Measurements from ENCODE around the gene MTCL1.

The MTCL1 gene

DNA sequence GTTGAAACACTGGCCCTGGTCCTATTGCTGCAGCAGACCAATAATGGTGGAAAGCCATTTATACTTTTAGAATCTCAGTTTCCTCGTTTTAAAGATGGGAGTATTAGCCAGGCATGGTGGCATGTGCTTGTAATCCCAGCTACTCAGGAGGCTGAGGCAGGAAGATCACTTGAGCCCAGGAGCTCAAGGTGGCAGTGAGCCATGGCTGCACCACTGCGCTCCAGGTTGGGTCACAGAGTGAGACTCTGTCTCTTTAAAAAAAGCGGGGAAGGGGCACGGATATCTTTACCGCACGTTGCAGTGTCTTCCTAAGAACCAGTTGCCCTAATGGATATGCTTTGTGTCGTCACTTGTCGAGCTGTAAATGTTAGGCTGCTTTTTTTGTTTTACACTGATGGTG lies 8.3 kb downstream of the MTCL1 start:
- Mint-ChIP-seq H3K4me3 (no peak overlapping the region), H3K27ac (no peak overlapping the region), H3K27me3 (peaks cover 2% of the 10 kb centered on the region), H3K4me1 (no peaks in the 10 kb centered on the region), H3K36me3 (peaks cover 1% of the 10 kb centered on the region), H3K9me3 (peaks cover 1% of the 10 kb centered on the region)
- ATAC-seq (ENCODE audit: low read depth): no peak
- DNase-seq (ENCODE audit: low spot score in 2 of 2): no peak

GRCh38 chr18:8715599-8715998 lies 10.2 kb downstream of the MTCL1 start:
- DNase-seq (ENCODE audit: low spot score in 2 of 2) (no peak), ATAC-seq (ENCODE audit: low read depth) (no peak)
- H3K36me3 Mint-ChIP-seq: peaks cover under 1% of the 10 kb centered on the region
- H3K4me3 Mint-ChIP-seq: no peak overlapping the region
- peaks cover under 1% of the 10 kb centered on the region for H3K27me3 Mint-ChIP-seq
- no peaks in the 10 kb centered on the region for H3K4me1 Mint-ChIP-seq
- H3K27ac Mint-ChIP-seq: no peak overlapping the region
- peaks cover under 1% of the 10 kb centered on the region for H3K9me3 Mint-ChIP-seq

DNA sequence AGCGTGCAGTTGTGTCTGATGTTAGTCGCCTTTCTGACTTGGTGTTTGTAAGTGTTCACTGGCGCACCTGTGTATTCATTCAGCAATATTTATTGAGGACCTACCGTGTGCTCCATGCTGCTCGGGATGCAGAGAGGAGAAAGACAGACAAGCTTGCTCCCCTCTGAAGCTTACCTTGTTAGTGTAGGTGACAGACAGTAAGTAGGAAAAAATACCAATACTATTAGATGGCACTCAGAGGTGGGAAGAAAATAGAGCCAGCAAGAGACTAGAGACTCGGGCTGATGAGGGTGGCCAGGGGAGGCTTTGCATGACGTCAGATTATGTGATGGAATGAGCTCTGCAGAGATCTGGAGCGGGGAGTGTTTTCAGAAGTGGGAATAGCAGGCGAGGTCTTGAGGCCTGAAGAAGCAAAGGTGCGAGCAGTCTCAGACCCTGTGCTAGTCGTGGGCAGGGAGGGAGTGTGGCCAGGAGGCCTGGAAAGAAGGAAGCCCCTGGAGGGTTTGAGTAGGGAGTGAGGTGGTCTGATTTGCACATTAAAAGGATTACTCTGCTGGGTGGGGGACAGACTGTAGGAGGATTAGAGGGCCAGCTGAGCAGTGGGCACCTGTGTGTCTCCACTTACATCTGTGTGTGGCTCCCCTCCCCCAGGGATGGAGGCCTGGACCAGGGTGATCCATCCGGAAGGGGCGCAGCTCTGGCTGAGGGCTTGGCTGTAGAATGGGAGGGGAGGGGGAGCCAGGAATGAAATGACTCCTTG lies 11.8 kb downstream of the MTCL1 start:
- Mint-ChIP-seq H3K4me1 (peaks cover 3% of the 10 kb centered on the region), H3K9me3 (no peaks in the 10 kb centered on the region), H3K27ac (no peak overlapping the region), H3K4me3 (no peak overlapping the region), H3K36me3 (no peaks in the 10 kb centered on the region), H3K27me3 (no peaks in the 10 kb centered on the region)
- no peak for DNase-seq (ENCODE audit: low spot score in 2 of 2)
- ATAC-seq (ENCODE audit: low read depth): no peak

GRCh38 chr18:8718401-8718913 lies 13.1 kb downstream of the MTCL1 start:
- H3K4me3 Mint-ChIP-seq: no peak overlapping the region
- no peak overlapping the region for H3K27ac Mint-ChIP-seq
- no peaks in the 10 kb centered on the region for H3K27me3 Mint-ChIP-seq
- H3K9me3 Mint-ChIP-seq: no peaks in the 10 kb centered on the region
- H3K4me1 Mint-ChIP-seq: peaks cover 3% of the 10 kb centered on the region
- no peaks in the 10 kb centered on the region for H3K36me3 Mint-ChIP-seq
- ATAC-seq (ENCODE audit: low read depth) (no peak), DNase-seq (ENCODE audit: low spot score in 2 of 2) (no peak)

- DNase-seq (ENCODE audit: low spot score in 2 of 2) (no peak), ATAC-seq (ENCODE audit: low read depth) (no peak)
- H3K9me3 Mint-ChIP-seq: no peaks in the 10 kb centered on the region
- H3K4me3 Mint-ChIP-seq: no peak overlapping the region
- H3K36me3 Mint-ChIP-seq: no peaks in the 10 kb centered on the region
- no peak overlapping the region for H3K27ac Mint-ChIP-seq
- H3K27me3 Mint-ChIP-seq: no peaks in the 10 kb centered on the region
- peaks cover 3% of the 10 kb centered on the region for H3K4me1 Mint-ChIP-seq
Measured at GRCh38 chr18:8719192-8719591, 13.8 kb downstream of the MTCL1 start.

DNA sequence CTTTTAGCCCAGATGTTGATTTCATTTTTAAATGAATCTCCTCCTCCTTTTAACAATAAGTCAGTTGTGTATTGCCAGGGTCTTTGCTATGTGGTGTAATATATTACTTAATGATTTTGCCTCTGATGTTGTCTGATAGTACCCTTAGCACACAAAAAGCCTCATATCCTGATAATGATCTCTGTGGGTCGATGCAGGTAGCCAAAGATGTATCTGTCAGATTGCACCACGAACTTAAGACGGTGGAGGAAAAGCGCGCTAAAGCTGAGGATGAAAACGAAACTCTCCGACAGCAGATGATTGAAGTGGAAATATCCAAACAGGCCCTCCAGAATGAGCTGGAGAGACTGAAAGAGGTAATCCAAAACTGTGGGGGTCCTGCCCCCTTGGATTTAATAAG lies 14.8 kb downstream of the MTCL1 start:
- H3K4me3 Mint-ChIP-seq: no peak overlapping the region
- no peak for ATAC-seq (ENCODE audit: low read depth)
- no peak for DNase-seq (ENCODE audit: low spot score in 2 of 2)
- H3K4me1 Mint-ChIP-seq: peaks cover 3% of the 10 kb centered on the region
- H3K27me3 Mint-ChIP-seq: no peaks in the 10 kb centered on the region
- peaks cover 2% of the 10 kb centered on the region for H3K36me3 Mint-ChIP-seq
- H3K9me3 Mint-ChIP-seq: no peaks in the 10 kb centered on the region
- H3K27ac Mint-ChIP-seq: no peak overlapping the region

- Mint-ChIP-seq H3K4me1 (peaks cover 3% of the 10 kb centered on the region), H3K27ac (no peak overlapping the region), H3K4me3 (no peak overlapping the region), H3K27me3 (no peaks in the 10 kb centered on the region), H3K9me3 (peaks cover under 1% of the 10 kb centered on the region), H3K36me3 (peaks cover 3% of the 10 kb centered on the region)
- no peak for DNase-seq (ENCODE audit: low spot score in 2 of 2)
- no peak for ATAC-seq (ENCODE audit: low read depth)
Measured at GRCh38 chr18:8721094-8721669, 15.8 kb downstream of the MTCL1 start.

DNA sequence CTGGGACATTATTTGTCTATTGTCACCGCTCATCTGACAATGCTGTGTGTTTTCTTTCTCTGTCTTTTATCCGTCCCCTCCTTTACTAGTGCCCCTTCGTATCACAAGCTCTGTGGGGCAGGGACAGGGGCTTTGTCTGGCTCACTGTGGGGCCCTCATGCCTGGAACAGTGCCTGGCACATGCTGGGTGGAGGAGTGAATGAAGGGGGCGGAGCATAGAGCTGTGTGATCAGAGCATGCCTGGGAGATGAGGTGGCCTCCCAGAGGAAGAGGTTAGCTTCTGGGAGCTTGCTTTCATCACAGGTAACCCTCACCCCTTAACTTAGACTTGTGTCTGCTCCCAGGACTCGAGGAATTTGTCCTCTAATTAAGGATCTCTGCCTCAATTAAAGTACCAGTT lies 16.4 kb downstream of the MTCL1 start:
- Mint-ChIP-seq H3K4me1 (peaks cover 6% of the 10 kb centered on the region), H3K9me3 (peaks cover 2% of the 10 kb centered on the region), H3K27ac (no peak overlapping the region), H3K4me3 (no peak overlapping the region), H3K27me3 (no peaks in the 10 kb centered on the region), H3K36me3 (peaks cover 4% of the 10 kb centered on the region)
- DNase-seq (ENCODE audit: low spot score in 2 of 2): no peak
- no peak for ATAC-seq (ENCODE audit: low read depth)

DNA sequence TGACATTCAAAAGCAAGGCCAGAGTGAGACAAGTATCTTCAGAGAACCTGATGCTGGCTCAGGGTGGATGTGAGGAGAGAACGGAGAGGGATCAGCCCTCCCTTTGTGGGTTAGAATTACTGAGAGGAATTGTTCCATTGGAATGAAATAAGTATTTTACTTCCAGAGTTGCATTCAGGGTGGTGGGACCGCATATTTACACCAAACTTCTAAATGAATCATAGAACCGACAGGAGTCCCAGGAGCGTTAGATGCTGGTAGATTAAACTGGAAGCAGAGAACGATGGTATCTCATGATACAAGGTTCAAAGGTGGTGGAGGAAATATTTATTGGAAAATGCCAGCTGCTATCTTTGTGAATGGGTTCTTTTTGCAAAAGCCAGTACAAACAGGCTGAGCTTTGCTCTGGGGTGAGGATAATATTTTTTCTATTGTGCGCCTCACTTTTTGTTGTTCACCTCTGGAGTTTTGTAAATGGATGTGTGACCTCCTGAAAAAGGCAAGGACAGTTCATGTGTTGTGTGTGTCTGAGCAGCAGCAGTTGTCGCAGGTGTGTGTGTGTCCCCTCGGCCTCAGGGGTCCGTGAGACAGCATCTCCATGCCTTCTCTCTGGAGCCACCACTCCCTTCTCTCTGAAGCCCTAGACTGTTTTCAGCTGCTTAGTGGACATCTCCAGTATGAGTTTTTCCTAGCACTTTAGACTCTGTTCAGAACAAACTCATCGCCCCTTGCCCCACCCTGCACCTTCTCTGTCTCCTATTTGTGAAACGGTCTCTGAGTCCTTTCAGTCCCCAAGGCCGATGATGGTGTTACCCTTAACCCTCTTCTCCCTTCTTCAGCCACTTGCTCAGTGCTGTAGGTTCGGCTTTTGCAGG lies 17.8 kb downstream of the MTCL1 start:
- H3K9me3 Mint-ChIP-seq: peaks cover 2% of the 10 kb centered on the region
- no peak for ATAC-seq (ENCODE audit: low read depth)

GRCh38 chr18:8724452-8724851 lies 19.1 kb downstream of the MTCL1 start:
- Mint-ChIP-seq H3K27ac (no peak overlapping the region), H3K4me1 (peaks cover 10% of the 10 kb centered on the region), H3K36me3 (peaks cover 4% of the 10 kb centered on the region), H3K9me3 (peaks cover 2% of the 10 kb centered on the region), H3K4me3 (no peak overlapping the region), H3K27me3 (no peaks in the 10 kb centered on the region)
- no peak for ATAC-seq (ENCODE audit: low read depth)
- DNase-seq (ENCODE audit: low spot score in 2 of 2): no peak

More for the DNA sequence above, 17.8 kb downstream of the MTCL1 start:
- Mint-ChIP-seq H3K4me3 (no peak overlapping the region), H3K4me1 (peaks cover 10% of the 10 kb centered on the region), H3K36me3 (peaks cover 4% of the 10 kb centered on the region), H3K27ac (no peak overlapping the region), H3K27me3 (no peaks in the 10 kb centered on the region)
- DNase-seq (ENCODE audit: low spot score in 2 of 2): no peak

- Mint-ChIP-seq H3K4me3 (no peak overlapping the region), H3K4me1 (peaks cover 10% of the 10 kb centered on the region)
Measured at GRCh38 chr18:8726281-8726680, 20.9 kb downstream of the MTCL1 start.

DNA sequence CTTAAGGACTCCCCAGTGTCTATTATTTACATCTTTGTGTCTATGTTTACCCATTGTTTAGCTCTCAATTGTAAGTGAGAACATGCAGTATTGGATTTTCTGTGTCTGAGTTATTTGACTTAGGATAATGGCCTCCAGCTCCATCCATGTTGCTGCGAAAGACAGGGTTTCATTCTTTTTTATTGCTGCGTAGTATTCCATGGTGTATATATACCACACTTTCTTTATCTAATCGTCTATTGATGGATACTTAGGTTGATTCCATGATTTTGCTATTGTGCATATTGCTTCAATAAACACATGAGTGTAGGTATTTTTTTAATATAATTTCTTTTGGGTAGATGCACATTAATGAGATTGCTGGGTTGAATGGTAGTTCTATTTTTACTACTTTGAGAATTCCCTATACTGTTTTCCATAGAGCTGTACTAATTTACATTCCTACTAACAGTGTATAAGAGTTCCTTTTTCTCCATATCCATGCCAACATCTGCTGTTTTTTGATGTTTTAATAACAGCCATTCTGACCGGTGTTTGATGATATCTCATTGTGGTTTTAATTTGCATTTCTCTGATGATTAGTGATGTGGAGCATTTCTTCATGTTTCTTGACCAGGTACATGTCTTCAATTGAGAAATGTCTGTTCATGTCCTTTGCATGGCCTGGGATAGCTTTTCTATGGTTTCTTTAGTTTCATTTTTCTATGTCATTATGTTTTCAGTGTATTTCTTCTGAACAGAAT lies 21.8 kb downstream of the MTCL1 start:
- Mint-ChIP-seq H3K27ac (no peak overlapping the region), H3K4me3 (no peak overlapping the region), H3K4me1 (peaks cover 8% of the 10 kb centered on the region), H3K9me3 (peaks cover 2% of the 10 kb centered on the region), H3K27me3 (no peaks in the 10 kb centered on the region), H3K36me3 (peaks cover 4% of the 10 kb centered on the region)
- no peak for DNase-seq (ENCODE audit: low spot score in 2 of 2)
- ATAC-seq (ENCODE audit: low read depth): no peak

More at GRCh38 chr18:8726281-8726680, 20.9 kb downstream of the MTCL1 start:
- no peak for ATAC-seq (ENCODE audit: low read depth)
- no peak for DNase-seq (ENCODE audit: low spot score in 2 of 2)
- Mint-ChIP-seq H3K9me3 (peaks cover 2% of the 10 kb centered on the region), H3K27me3 (no peaks in the 10 kb centered on the region), H3K36me3 (peaks cover 4% of the 10 kb centered on the region), H3K27ac (no peak overlapping the region)

DNA sequence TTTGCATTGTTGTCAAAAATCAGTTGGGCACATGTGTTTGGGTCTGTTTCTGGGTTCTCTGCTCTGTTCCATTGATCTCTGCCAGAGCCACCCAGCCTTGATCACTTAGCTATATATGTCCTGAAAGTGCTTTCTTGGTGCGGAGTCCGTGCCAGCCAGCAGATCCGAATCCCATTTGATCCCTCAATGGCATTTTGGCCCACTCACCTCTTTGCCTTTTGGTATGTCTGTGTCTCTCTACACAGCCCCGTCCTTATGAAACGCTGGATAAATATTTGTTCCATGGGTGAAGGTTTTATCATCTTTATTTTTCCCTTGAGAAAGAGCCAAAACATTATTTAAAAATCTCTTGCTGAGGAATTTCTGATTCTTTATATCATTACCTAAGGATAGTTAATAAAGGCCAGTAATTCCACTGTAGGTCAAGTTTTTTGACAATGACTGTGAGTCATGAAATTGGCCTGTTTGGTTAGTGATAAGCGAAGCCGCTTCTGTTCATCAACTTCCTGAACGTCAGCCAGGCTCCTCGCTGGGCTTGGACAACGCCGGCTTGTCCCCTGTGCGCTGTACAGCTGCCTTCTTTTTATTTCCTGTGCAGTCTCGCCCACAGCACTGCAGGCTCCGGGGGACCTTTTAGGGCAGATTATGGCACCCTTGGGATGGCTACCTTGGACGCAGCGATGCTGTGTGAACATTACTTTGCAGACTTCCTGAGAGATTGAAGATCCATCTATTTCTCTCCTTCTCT lies 24.9 kb downstream of the MTCL1 start:
- Mint-ChIP-seq H3K27me3 (no peaks in the 10 kb centered on the region), H3K27ac (no peak overlapping the region), H3K36me3 (peaks cover 2% of the 10 kb centered on the region), H3K4me1 (peaks cover 8% of the 10 kb centered on the region), H3K4me3 (no peak overlapping the region), H3K9me3 (peaks cover 2% of the 10 kb centered on the region)
- no peak for DNase-seq (ENCODE audit: low spot score in 2 of 2)
- no peak for ATAC-seq (ENCODE audit: low read depth)

Measured in memory B cell (primary cell).